Activated CD4-positive, alpha-beta T cell treated with anti-CD3 and anti-CD28 coated beads for 24 hours (primary cell): Measurements from ENCODE around the gene PKNOX2.

Experiments
- DNase-seq, 2 donors: peaks; one replicate each; pipeline ENCODE4 v3.0.0-alpha.2; 2020; ENCODE audit warnings: low read depth in 2 of 2

PKNOX2 gene

GRCh38 chr11:125262194-125262829, 97.8 kb downstream of the PKNOX2 start:
- no peak for DNase-seq

DNA sequence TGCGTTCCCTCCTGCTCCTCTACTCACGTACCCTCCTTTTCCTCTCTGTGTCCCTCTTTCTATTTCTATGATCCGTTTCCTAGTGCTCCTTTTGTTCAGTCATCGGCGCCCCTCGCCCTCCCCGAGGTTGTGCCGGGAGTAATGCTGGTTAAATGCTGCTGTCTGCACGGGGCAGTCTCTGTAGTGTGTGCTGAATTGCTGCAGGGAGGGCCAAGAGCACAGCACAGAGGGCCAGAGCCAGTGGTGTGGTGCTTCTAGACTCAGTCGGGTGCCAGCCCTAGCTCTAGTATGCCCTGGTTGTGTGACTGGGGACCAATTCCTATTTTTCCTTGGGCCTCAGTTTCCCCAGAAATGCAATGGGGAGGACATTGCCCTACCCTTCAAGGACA, 98.3 kb downstream of the PKNOX2 start:
- DNase-seq, result no peak

GRCh38 chr11:125263268-125263790, 98.8 kb downstream of the PKNOX2 start:
- no peak for DNase-seq

- no peak for DNase-seq
Observed at GRCh38 chr11:125264100-125265022, 99.8 kb downstream of the PKNOX2 start.

DNA sequence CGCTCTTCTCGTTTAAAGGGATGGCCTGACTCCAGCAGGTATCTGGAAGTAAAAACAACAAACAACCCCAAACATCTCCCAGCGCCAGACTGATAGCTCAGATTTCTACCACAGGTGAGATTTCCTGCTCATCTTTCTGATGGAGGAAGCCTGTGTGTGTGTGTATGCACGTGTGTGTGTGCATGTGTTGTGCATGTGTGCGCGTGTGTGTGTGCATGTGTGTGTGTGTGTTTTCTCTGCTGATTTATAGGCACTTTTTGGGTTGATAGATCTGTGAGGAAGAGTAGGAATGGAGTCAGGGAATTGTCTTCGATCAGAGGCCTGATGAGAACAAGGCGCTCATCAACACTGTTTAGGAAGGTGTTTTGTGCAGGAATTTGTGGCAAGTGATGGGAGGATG, 103.0 kb downstream of the PKNOX2 start:
- no peak for DNase-seq

- DNase-seq, result no peak
Observed at GRCh38 chr11:125268611-125269010, 104.1 kb downstream of the PKNOX2 start.

DNA sequence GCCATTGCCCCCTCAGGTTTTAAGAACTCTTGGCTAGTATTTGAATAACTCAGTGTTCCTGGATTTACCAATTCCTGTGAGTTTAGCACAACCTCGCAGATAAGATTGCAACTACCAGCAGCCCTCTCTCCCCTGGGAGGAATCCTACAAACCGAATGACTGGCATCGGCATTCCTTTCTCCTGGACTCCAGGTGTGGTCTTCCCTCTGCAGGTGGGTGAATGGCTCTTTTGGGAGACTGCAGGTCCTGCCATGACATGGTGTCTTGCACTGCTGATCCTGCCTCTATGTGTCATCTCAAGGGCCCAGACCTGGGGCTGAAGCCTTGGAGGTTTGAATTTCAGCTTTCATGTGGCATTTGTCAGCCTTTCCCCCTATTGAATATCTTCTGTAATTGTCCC, 105.6 kb downstream of the PKNOX2 start:
- DNase-seq, result no peak

GRCh38 chr11:125270711-125271110, 106.2 kb downstream of the PKNOX2 start:
- no peak for DNase-seq

GRCh38 chr11:125271483-125272091, 107.0 kb downstream of the PKNOX2 start:
- DNase-seq, result no peak

- no peak for DNase-seq
Observed at GRCh38 chr11:125272092-125272491, 107.5 kb downstream of the PKNOX2 start.

- no peak for DNase-seq
Observed at GRCh38 chr11:125272821-125273220, 108.3 kb downstream of the PKNOX2 start.

- DNase-seq, result no peak
Observed at GRCh38 chr11:125273519-125274000, 109.0 kb downstream of the PKNOX2 start.

DNA sequence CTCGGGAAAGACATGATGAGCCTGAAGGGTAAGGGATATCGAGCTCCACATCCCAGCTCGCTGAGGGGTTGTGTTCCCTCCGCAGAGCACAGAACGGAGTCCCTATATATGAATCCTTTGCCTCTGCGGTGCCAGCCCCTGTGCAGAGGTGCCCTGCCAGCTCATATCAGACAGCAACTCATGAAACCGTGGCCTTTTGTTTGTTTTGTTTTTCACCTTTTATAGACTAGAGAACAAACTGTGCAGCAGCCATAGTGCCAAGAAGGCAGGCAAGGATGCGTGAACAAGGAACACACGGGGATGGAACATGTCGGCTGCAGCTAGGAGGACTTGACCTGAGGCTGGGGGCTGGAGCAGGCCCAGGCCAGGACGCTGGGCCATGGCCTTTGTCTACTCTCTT, 109.8 kb downstream of the PKNOX2 start:
- no peak for DNase-seq

GRCh38 chr11:125274774-125275173, 110.2 kb downstream of the PKNOX2 start:
- DNase-seq, result no peak

- no peak for DNase-seq
Observed at GRCh38 chr11:125275905-125276618, 111.5 kb downstream of the PKNOX2 start.

DNA sequence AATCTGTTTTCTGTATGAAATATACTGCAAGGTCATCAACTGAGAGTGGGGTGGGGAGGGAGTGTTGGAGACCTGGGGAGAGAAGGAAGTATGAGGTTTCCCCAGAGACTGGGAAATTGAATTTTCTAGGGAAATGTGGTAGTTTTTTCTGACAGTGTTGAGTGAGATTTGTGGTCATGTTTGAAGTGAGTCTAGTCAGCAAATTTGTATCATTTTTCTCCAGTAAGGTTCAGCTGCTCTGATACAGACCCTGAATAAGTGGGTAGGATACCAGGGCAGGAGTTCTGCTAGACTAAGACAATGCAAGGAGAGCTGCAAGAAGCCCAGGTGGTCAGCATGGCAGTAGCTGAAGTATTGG, 112.0 kb downstream of the PKNOX2 start:
- DNase-seq, result no peak

DNA sequence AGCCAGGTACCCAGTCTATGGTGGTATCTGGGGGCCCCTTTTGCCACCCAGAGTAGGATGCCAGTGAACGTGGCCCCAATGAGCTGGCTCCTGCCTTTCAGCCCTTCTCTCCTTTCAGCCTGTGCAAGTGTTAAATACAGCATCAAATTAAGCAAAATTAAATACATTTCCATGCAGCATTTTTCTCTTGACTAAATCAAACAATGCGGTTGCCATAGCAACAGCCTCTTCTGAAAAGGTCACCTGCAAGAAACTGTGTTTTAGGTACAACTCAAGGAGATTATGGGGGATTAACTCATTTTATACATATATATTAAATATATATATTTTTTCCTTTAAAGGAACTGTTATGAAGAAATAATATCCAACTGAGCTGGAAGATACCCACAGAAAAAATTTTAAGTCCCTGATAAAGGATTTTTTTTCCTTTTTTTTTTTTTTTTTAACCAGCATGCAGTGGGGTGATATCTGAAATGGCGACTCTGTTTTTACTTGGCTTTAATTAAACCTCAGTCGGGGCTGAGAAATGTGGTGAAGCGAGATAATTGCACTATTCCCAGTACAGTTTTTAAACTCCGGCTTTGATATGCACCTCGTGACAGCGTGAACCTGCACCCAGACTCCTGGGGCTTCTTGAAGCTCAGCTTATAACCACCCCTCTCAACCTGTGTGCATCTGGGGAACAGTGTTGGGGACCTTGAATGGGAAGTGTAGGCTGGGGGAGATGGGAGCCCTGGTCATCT, 115.3 kb downstream of the PKNOX2 start:
- DNase-seq, result no peak

GRCh38 chr11:125280646-125281045, 116.1 kb downstream of the PKNOX2 start:
- no peak for DNase-seq

GRCh38 chr11:125281831-125282595, 117.5 kb downstream of the PKNOX2 start:
- no peak for DNase-seq

DNA sequence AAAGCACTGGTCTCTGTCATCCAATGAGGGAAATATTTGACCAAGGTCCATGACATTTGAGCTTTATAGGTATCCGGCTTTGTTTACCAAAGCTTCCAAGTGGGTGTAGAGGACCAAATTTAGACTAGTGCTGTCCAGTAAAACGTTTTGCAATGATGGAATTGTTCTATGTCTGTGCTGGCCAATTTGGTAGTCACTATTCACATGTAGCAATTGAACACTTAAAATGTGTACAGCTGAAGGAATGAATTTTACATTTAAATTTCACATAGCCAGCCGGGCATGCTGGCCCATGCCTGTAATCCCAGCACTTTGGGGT, 118.0 kb downstream of the PKNOX2 start:
- DNase-seq, result no peak
